H4 (cell line): Measurements from ENCODE around the gene ATXN7L3. TPM values are rescaled to one million over a fixed set of nuclear protein-coding genes. Genes with fewer than 3 reads are reported as not detected.
"Not testable (repeated sequence)": the region's sequence is repeated elsewhere in the genome, so short reads cannot be mapped to it uniquely, and the experiment has no call there.

Source experiments
- DNase-seq: peaks from one replicate; pipeline ENCODE4 v3.0.0-alpha.2; 2015; ENCODE audit warnings: low spot score
- total RNA-seq: library from RNA; depleted of rRNA; stranded (reverse); fragments of >200 nt; shearing (Covaris generic); gene quantifications from 2 replicates; pipeline ENCODE4 v1.2.3, GENCODE V29; 2014; rRNA removed

The ATXN7L3 gene
- total RNA-seq, 1 experiment from 2014 or later: 26.6 TPM

GRCh38 chr17:44174427-44174826 lies 25.3 kb downstream of the ATXN7L3 start:
- no peak for DNase-seq

GRCh38 chr17:44171931-44172455 lies 27.7 kb downstream of the ATXN7L3 start:
- DNase-seq: no peak

GRCh38 chr17:44170499-44171201 lies 29.0 kb downstream of the ATXN7L3 start, which contains the start of gene ASB16:
ASB16 (plus strand) TSS chr17:44170704; CDS start chr17:44170790, 86 bp downstream.
- DNase-seq: no peak

GRCh38 chr17:44170135-44170498 lies 29.6 kb downstream of the ATXN7L3 start:
- no peak for DNase-seq

- DNase-seq: no peak
These were observed 32.4 kb downstream of the ATXN7L3 start for GRCh38 chr17:44167181-44167861.

- DNase-seq: no peak
These were observed 35.2 kb downstream of the ATXN7L3 start for GRCh38 chr17:44164476-44164875.

GRCh38 chr17:44159519-44160210 lies 40.0 kb downstream of the ATXN7L3 start:
- DNase-seq: no peak

- no peak for DNase-seq
These were observed 44.2 kb downstream of the ATXN7L3 start for GRCh38 chr17:44155488-44155887.

GRCh38 chr17:44152875-44153274 lies 46.8 kb downstream of the ATXN7L3 start:
- no peak for DNase-seq

- DNase-seq: no peak
These were observed 49.8 kb downstream of the ATXN7L3 start for GRCh38 chr17:44149750-44150329.

- not testable (repeated sequence) for DNase-seq
These were observed 50.6 kb downstream of the ATXN7L3 start for GRCh38 chr17:44149066-44149465.

- no peak for DNase-seq
These were observed 51.9 kb downstream of the ATXN7L3 start for GRCh38 chr17:44147812-44148211.

GRCh38 chr17:44146375-44147346 lies 53.0 kb downstream of the ATXN7L3 start:
- DNase-seq: no peak

- no peak for DNase-seq
These were observed 54.5 kb downstream of the ATXN7L3 start for GRCh38 chr17:44144966-44145739.

GRCh38 chr17:44143921-44144320 lies 55.8 kb downstream of the ATXN7L3 start:
- not testable (repeated sequence) for DNase-seq

Other genes starting within 250 kb of the ATXN7L3 start
- 0.17 TPM in 1 of 2 replicates, not detected in the other for gene PYY, start 245.9 kb downstream of the ATXN7L3 start, total RNA-seq
- gene NAGS, start 195.3 kb downstream of the ATXN7L3 start, total RNA-seq: 1.0 and 3.1 TPM in 2 replicates
- gene TMEM101, start 184.9 kb downstream of the ATXN7L3 start, total RNA-seq: 45.9 and 54.9 TPM in 2 replicates
- 62.2 and 65.0 TPM in 2 replicates for gene LSM12, start 133.2 kb downstream of the ATXN7L3 start, total RNA-seq
- gene G6PC3, start 129.1 kb downstream of the ATXN7L3 start, total RNA-seq: 51.0 and 71.2 TPM in 2 replicates
- 13.7 and 16.8 TPM in 2 replicates for gene HDAC5, start 76.2 kb downstream of the ATXN7L3 start, total RNA-seq
- gene HROB, start 58.0 kb downstream of the ATXN7L3 start, total RNA-seq: 4.0 and 7.0 TPM in 2 replicates
- not detected in 2 replicates for gene ASB16, start 29.2 kb downstream of the ATXN7L3 start, total RNA-seq
- 16.4 and 19.1 TPM in 2 replicates for gene TMUB2, start 12.9 kb downstream of the ATXN7L3 start, total RNA-seq
- 36.4 and 40.3 TPM in 2 replicates for gene UBTF, start 19.8 kb upstream of the ATXN7L3 start, total RNA-seq
- gene SLC4A1, start 68.3 kb upstream of the ATXN7L3 start, total RNA-seq: not detected in 2 replicates
- gene RUNDC3A, start 108.7 kb upstream of the ATXN7L3 start, total RNA-seq: not detected in 2 replicates
- gene SLC25A39, start 124.9 kb upstream of the ATXN7L3 start, total RNA-seq: 90.3 and 108 TPM in 2 replicates
- 97.6 and 134 TPM in 2 replicates for gene GRN, start 145.4 kb upstream of the ATXN7L3 start, total RNA-seq
- gene FAM171A2, start 164.0 kb upstream of the ATXN7L3 start, total RNA-seq: 3.4 and 6.5 TPM in 2 replicates
- gene ITGA2B, start 189.8 kb upstream of the ATXN7L3 start, total RNA-seq: 0.21 and 0.82 TPM in 2 replicates